ENCODE measurements around the gene H1-8. TPM values are rescaled to one million over a fixed set of nuclear protein-coding genes. Genes with fewer than 3 reads are reported as not detected.

The H1-8 gene
- total RNA-seq, 1 donor from 2014 or later = not detected

GRCh38 chr3:129563850-129564535 is 21.0 kb downstream of the H1-8 start:
- intact Hi-C loops (cut with micrococcal nuclease) = no loop called here
- no peak for ATAC-seq

GRCh38 chr3:129564981-129565644 is 22.1 kb downstream of the H1-8 start:
- intact Hi-C loops (cut with micrococcal nuclease) = no loop called here
- no peak for DNase-seq
- ATAC-seq = no peak

More at GRCh38 chr3:129563850-129564535, 21.0 kb downstream of the H1-8 start:
- peak; percentile 46 for DNase-seq

- no peak for DNase-seq
- intact Hi-C loops (cut with micrococcal nuclease) = no loop called here
- ATAC-seq = no peak
These were observed 22.9 kb downstream of the H1-8 start for GRCh38 chr3:129565902-129566301.

- intact Hi-C loops (cut with micrococcal nuclease) = no loop called here
- DNase-seq = peak; percentile 70
- peak; percentile 50 for ATAC-seq
These were observed 24.3 kb downstream of the H1-8 start for GRCh38 chr3:129567176-129567705.

GRCh38 chr3:129567939-129568338 is 25.0 kb downstream of the H1-8 start:
- ATAC-seq (no peak), DNase-seq (no peak)
- intact Hi-C loops (cut with micrococcal nuclease) = no loop called here

GRCh38 chr3:129569856-129570255 is 26.9 kb downstream of the H1-8 start:
- intact Hi-C loops (cut with micrococcal nuclease) = no loop called here
- DNase-seq (no peak), ATAC-seq (no peak)

- DNase-seq (no peak), ATAC-seq (no peak)
- intact Hi-C loops (cut with micrococcal nuclease) = no loop called here
These were observed 28.9 kb downstream of the H1-8 start for GRCh38 chr3:129571605-129572547.

- DNase-seq (no peak), ATAC-seq (no peak)
- intact Hi-C loops (cut with micrococcal nuclease) = no loop called here
These were observed 29.6 kb downstream of the H1-8 start for GRCh38 chr3:129572603-129573002.

GRCh38 chr3:129573493-129573892 is 30.5 kb downstream of the H1-8 start:
- intact Hi-C loops (cut with micrococcal nuclease) = no loop called here

GRCh38 chr3:129574206-129574605 is 31.2 kb downstream of the H1-8 start:
- ATAC-seq (no peak), DNase-seq (no peak)
- intact Hi-C loops (cut with micrococcal nuclease) = no loop called here

More at GRCh38 chr3:129573493-129573892, 30.5 kb downstream of the H1-8 start:
- DNase-seq (no peak), ATAC-seq (no peak)

GRCh38 chr3:129575233-129575996 is 32.4 kb downstream of the H1-8 start:
- no peak for ATAC-seq
- intact Hi-C loops (cut with micrococcal nuclease) = no loop called here
- DNase-seq = no peak

GRCh38 chr3:129575997-129576384 is 33.0 kb downstream of the H1-8 start:
- intact Hi-C loops (cut with micrococcal nuclease) = no loop called here
- ATAC-seq (no peak), DNase-seq (no peak)

GRCh38 chr3:129576514-129577352 is 33.8 kb downstream of the H1-8 start:
- ATAC-seq = peak; percentile 64
- intact Hi-C loops (cut with micrococcal nuclease) = no loop called here
- DNase-seq = peak; percentile 71

- intact Hi-C loops (cut with micrococcal nuclease) = no loop called here
- peak; percentile 71 for ATAC-seq
- DNase-seq = peak; percentile 87
These were observed 34.4 kb downstream of the H1-8 start for GRCh38 chr3:129577366-129577765.

GRCh38 chr3:129577925-129578786 is 35.2 kb downstream of the H1-8 start:
- DNase-seq = peak; percentile 63
- peak; percentile 45 for ATAC-seq
- intact Hi-C loops (cut with micrococcal nuclease) = no loop called here

GRCh38 chr3:129579991-129580390 is 37.0 kb downstream of the H1-8 start:
- DNase-seq = no peak
- ATAC-seq = no peak
- intact Hi-C loops (cut with micrococcal nuclease) = no loop called here

GRCh38 chr3:129581623-129582022 is 38.6 kb downstream of the H1-8 start:
- intact Hi-C loops (cut with micrococcal nuclease) = no loop called here
- DNase-seq (no peak), ATAC-seq (no peak)
